H9 (cell line): Measurements from ENCODE around the gene NRXN3. TPM values are rescaled to one million over a fixed set of nuclear protein-coding genes. Genes with fewer than 3 reads are reported as not detected.

ENCODE experiments used
- DNase-seq: peaks from one replicate; pipeline ENCODE4 v3.0.0-alpha.2; 2017
- H2AFZ ChIP-seq: one replicate; pipeline ENCODE4 v1.6.1; 2013; ENCODE audit warnings: mild to moderate bottlenecking, low read length, control low read depth, moderate library complexity
- H2AK5ac ChIP-seq: 2 replicates; pipeline ENCODE4 v1.6.1; 2013; ENCODE audit warnings: low read length, control low read depth, mixed read lengths; ENCODE audit not compliant: insufficient read length
- H2BK120ac ChIP-seq: one replicate; pipeline ENCODE4 v1.6.1; 2013; ENCODE audit warnings: low read depth, mild to moderate bottlenecking, low read length, control low read depth, inconsistent platforms; ENCODE audit not compliant: poor library complexity, severe bottlenecking
- H2BK12ac ChIP-seq: 2 replicates; pipeline ENCODE4 v1.6.1; 2013; ENCODE audit warnings: low read length, control low read depth, mixed read lengths, low read depth; ENCODE audit not compliant: insufficient read length
- H2BK15ac ChIP-seq: 2 replicates; pipeline ENCODE4 v1.6.1; 2013; ENCODE audit warnings: low read depth, low read length, control low read depth
- H2BK20ac ChIP-seq: one replicate; pipeline ENCODE4 v1.6.1; 2013; ENCODE audit warnings: low read depth, mild to moderate bottlenecking, low read length, control low read depth, inconsistent platforms; ENCODE audit not compliant: poor library complexity, severe bottlenecking
- H2BK5ac ChIP-seq: 2 replicates; pipeline ENCODE4 v1.6.1; 2013; ENCODE audit warnings: low read length, control low read depth, mixed read lengths; ENCODE audit not compliant: insufficient read length
- H3K14ac ChIP-seq: 2 replicates; pipeline ENCODE4 v1.6.1; 2013; ENCODE audit warnings: low read length, control low read depth; ENCODE audit not compliant: insufficient read depth
- H3K18ac ChIP-seq: 2 replicates; pipeline ENCODE4 v1.6.1; 2013; ENCODE audit warnings: low read depth, mild to moderate bottlenecking, mixed read lengths, low read length, control low read depth; ENCODE audit not compliant: insufficient read length
- H3K23ac ChIP-seq: 2 replicates; pipeline ENCODE4 v1.6.1; 2013; ENCODE audit warnings: low read length, control low read depth, mixed read lengths, low read depth; ENCODE audit not compliant: insufficient read length
- H3K23me2 ChIP-seq: 2 replicates; pipeline ENCODE4 v1.6.1; 2013; ENCODE audit warnings: low read depth, mild to moderate bottlenecking, mixed read lengths, low read length, control low read depth; ENCODE audit not compliant: insufficient read length, poor library complexity, severe bottlenecking
- H3K27ac ChIP-seq: 2 replicates; pipeline ENCODE4 v1.5.1; 2013; ENCODE audit warnings: low read length, control low read depth, mixed read lengths, low read depth; ENCODE audit not compliant: insufficient read length
- H3K27me3 ChIP-seq: 2 replicates; pipeline ENCODE4 v1.6.1; 2013; ENCODE audit warnings: low read length, control low read depth, inconsistent platforms; ENCODE audit not compliant: insufficient read depth
- H3K4ac ChIP-seq: 2 replicates; pipeline ENCODE4 v1.6.1; 2013; ENCODE audit warnings: low read depth, mild to moderate bottlenecking, control low read depth, inconsistent platforms, low read length, moderate library complexity
- H3K4me1 ChIP-seq: 2 replicates; pipeline ENCODE4 v1.6.1; 2013; ENCODE audit warnings: low read length, control low read depth, inconsistent platforms; ENCODE audit not compliant: insufficient read depth
- H3K4me2 ChIP-seq: 2 replicates; pipeline ENCODE4 v1.6.1; 2013; ENCODE audit warnings: low read length, control low read depth, mixed read lengths; ENCODE audit not compliant: insufficient read length, insufficient read depth
- H3K56ac ChIP-seq: 2 replicates; pipeline ENCODE4 v1.6.1; 2013; ENCODE audit warnings: low read depth, mild to moderate bottlenecking, mixed read lengths, low read length, control low read depth; ENCODE audit not compliant: insufficient read length
- H3K79me1 ChIP-seq: 2 replicates; pipeline ENCODE4 v1.6.1; 2013; ENCODE audit warnings: low read depth, mild to moderate bottlenecking, moderate library complexity, low read length, control low read depth, inconsistent platforms; ENCODE audit not compliant: insufficient read depth, poor library complexity, severe bottlenecking
- H3K79me2 ChIP-seq: 2 replicates; pipeline ENCODE4 v1.6.1; 2013; ENCODE audit warnings: low read length, control low read depth, inconsistent platforms; ENCODE audit not compliant: insufficient read depth
- H3K9ac ChIP-seq: 2 replicates; pipeline ENCODE4 v1.6.1; 2013; ENCODE audit warnings: low read length, control low read depth, mixed read lengths; ENCODE audit not compliant: insufficient read length; ENCODE audit errors: extremely low read depth
- H3K9me3 ChIP-seq: one replicate; pipeline ENCODE4 v1.6.1; 2013; ENCODE audit warnings: low read depth, low read length, inconsistent platforms; ENCODE audit not compliant: control insufficient read depth
- H3T11ph ChIP-seq: one replicate; pipeline ENCODE4 v1.6.1; 2013; ENCODE audit warnings: mild to moderate bottlenecking, low read length, control low read depth, inconsistent platforms
- H4K20me1 ChIP-seq: one replicate; pipeline ENCODE4 v1.6.1; 2013; ENCODE audit not compliant: control insufficient read depth, insufficient read length, insufficient read depth
- H4K5ac ChIP-seq: 2 replicates; pipeline ENCODE4 v1.6.1; 2013; ENCODE audit warnings: low read depth, mild to moderate bottlenecking, mixed read lengths, low read length, control low read depth; ENCODE audit not compliant: insufficient read length
- H4K8ac ChIP-seq: replicated peaks from 2 replicates; pipeline ENCODE4 v1.6.1; 2013; ENCODE audit warnings: low read length, control low read depth, mixed read lengths, low read depth; ENCODE audit not compliant: insufficient read length
- H4K91ac ChIP-seq: 2 replicates; pipeline ENCODE4 v1.6.1; 2013; ENCODE audit warnings: low read depth, mild to moderate bottlenecking, moderate library complexity, mixed read lengths, low read length, control low read depth; ENCODE audit not compliant: insufficient read length
- H3K27ac Mint-ChIP-seq, 3 experiments: 2 replicates in 2 of 3; 3 replicates in 1 of 3; pipeline ENCODE4 v1.8.0; 2020 to 2021; ENCODE audit warnings: mixed read lengths in 3 of 3, mild to moderate bottlenecking in 1 of 3, moderate library complexity in 1 of 3
- H3K27me3 Mint-ChIP-seq: 2 replicates; pipeline ENCODE4 v1.8.0; 2021; ENCODE audit warnings: low read depth, mild to moderate bottlenecking, moderate library complexity, mixed read lengths
- H3K36me3 Mint-ChIP-seq, 3 experiments: 2 replicates in 2 of 3; 3 replicates in 1 of 3; pipeline ENCODE4 v1.8.0; 2020 to 2021; ENCODE audit warnings: low read depth in 3 of 3, mixed read lengths in 3 of 3; ENCODE audit not compliant: insufficient read depth in 1 of 3
- H3K4me1 Mint-ChIP-seq, 2 experiments: 2 replicates each; pipeline ENCODE4 v1.8.0; 2020; ENCODE audit warnings: mixed read lengths in 2 of 2
- H3K4me3 Mint-ChIP-seq, 2 experiments: 2 replicates in 1 of 2; 3 replicates in 1 of 2; pipeline ENCODE4 v1.8.0; 2020 to 2021; ENCODE audit warnings: mild to moderate bottlenecking in 2 of 2, mixed read lengths in 2 of 2, moderate library complexity in 1 of 2
- H3K9me3 Mint-ChIP-seq, 2 experiments: 2 replicates in 1 of 2; 3 replicates in 1 of 2; pipeline ENCODE4 v1.8.0; 2020; ENCODE audit warnings: mild to moderate bottlenecking in 2 of 2, mixed read lengths in 2 of 2, moderate library complexity in 1 of 2
- CTCF ChIP-seq: fragments of 200-600 bp; sonication (generic); conservative IDR thresholded peaks from 3 replicates; pipeline ENCODE4 v1.8.0; 2021; ENCODE audit warnings: antibody characterized with exemption, mild to moderate bottlenecking
- WGBS: extraction: QIAGEN DNeasy Blood & Tissue Kit; methylation state at CpG from one replicate; pipeline ENCODE4 v1.1.7; 2013; ENCODE audit warnings: missing lambda C conversion rate, low lambda C conversion rate, mixed read lengths; ENCODE audit not compliant: insufficient read length; ENCODE audit errors: extremely low coverage; 5-methylcytosine and 5-hydroxymethylcytosine counted together
- total RNA-seq: library from RNA; stranded (reverse); gene quantifications from 2 replicates; pipeline ENCODE4 v1.2.1, GENCODE V29; 2021

The NRXN3 gene
- total RNA-seq, 1 experiment from 2014 or later, result 1.8 TPM

GRCh38 chr14:78688503-78688902 is 518.3 kb downstream of the NRXN3 start:
- H3K4me3 Mint-ChIP-seq, result no peak overlapping the region
- H3K79me1 ChIP-seq, result no peaks in the 10 kb centered on the region
- H3K56ac ChIP-seq, result no peak overlapping the region
- H3K27ac Mint-ChIP-seq, result no peak overlapping the region
- no peaks in the 10 kb centered on the region for H3K27me3 ChIP-seq
- no peak overlapping the region for H3K18ac ChIP-seq
- no peaks in the 10 kb centered on the region for H4K20me1 ChIP-seq
- no peak overlapping the region for H2BK120ac ChIP-seq
- no peaks in the 10 kb centered on the region for H3K27me3 Mint-ChIP-seq
- no peak overlapping the region for H2AFZ ChIP-seq
- no peak overlapping the region for H3K27ac ChIP-seq
- no peak overlapping the region for H2BK12ac ChIP-seq
- H4K91ac ChIP-seq, result no peak overlapping the region
- no peaks in the 10 kb centered on the region for H3K23me2 ChIP-seq
- no peaks in the 10 kb centered on the region for H3K36me3 Mint-ChIP-seq
- no peak overlapping the region for H3K4me2 ChIP-seq
- no peak overlapping the region for H3K9ac ChIP-seq
- H3K23ac ChIP-seq, result no peak overlapping the region
- no peaks in the 10 kb centered on the region for H3K4me1 Mint-ChIP-seq
- no peak overlapping the region for H3K4ac ChIP-seq
- no peak for TF ChIP-seq CTCF
- no peaks in the 10 kb centered on the region for H3K79me2 ChIP-seq
- H3T11ph ChIP-seq, result no peak overlapping the region
- no peak for DNase-seq
- H4K8ac ChIP-seq, result no peak overlapping the region
- H3K4me1 ChIP-seq, result no peaks in the 10 kb centered on the region
- H3K14ac ChIP-seq, result no peak overlapping the region
- H3K9me3 Mint-ChIP-seq, result no peaks in the 10 kb centered on the region
- no peak overlapping the region for H2BK5ac ChIP-seq
- H2BK20ac ChIP-seq, result no peak overlapping the region
- H3K9me3 ChIP-seq, result no peaks in the 10 kb centered on the region
- H2AK5ac ChIP-seq, result no peak overlapping the region
- no peak overlapping the region for H2BK15ac ChIP-seq
- WGBS, result no CpG with 5 or more reads among the region's 1 CpG
- no peak overlapping the region for H4K5ac ChIP-seq
